Measurements from ENCODE around the gene PMPCA. TPM values are rescaled to one million over a fixed set of nuclear protein-coding genes. Genes with fewer than 3 reads are reported as not detected.

The PMPCA gene
- total and polyA plus RNA-seq, 2 of the 8 experiments (the other 6 are each of a cell fraction or from before 2014, with no cell fraction given): 60.0 to 88.2 TPM

DNA sequence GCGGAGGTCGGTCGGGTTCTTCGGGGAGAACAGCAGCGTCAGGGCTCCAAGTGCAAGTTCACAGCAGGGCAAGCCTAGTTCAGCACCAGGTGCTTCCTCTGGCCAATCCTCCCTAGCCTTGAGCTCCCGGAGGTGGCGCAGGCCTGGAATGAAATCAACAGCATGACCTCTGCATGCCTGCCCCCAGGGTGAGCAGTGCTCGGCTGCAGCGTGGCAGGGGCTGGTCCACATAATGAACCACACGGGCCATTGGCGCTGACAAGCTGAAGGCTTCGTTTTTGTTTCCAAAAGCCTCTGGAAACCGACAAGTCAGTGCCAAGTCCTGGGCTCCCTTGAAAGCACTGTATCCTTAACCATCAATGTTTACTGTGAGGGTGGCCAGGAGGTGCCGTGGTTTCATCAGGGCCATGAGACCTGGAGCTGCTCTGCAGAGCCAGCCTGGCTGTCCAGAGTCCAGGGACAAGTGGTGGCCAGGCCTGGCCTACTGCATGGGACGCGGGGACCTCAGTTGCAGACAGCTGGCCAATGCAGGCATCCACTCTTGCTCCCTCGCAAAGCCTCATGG lies 31.3 kb downstream of the PMPCA start:
- TF ChIP-seq NANOG (IDR thresholded peaks at IDR 0.05; ENCODE audit: insufficient read depth, low read depth, low read length, poor library complexity, severe bottlenecking): no peak
- no peak for TF ChIP-seq KDM5A (IDR thresholded peaks at IDR 0.05; ENCODE audit: low read length)
- TF ChIP-seq ASH2L (IDR thresholded peaks at IDR 0.05; ENCODE audit: low read length): no peak
- no peak for TF ChIP-seq KDM4A (IDR thresholded peaks at IDR 0.05; ENCODE audit: low read depth, low read length, severe bottlenecking)
- TF ChIP-seq BACH1 (IDR thresholded peaks at IDR 0.05; ENCODE audit: low read length): no peak
- no peak for TF ChIP-seq BRCA1 (IDR thresholded peaks at IDR 0.05; ENCODE audit: low read depth, low read length)
- no peak for TF ChIP-seq SAP30 (IDR thresholded peaks at IDR 0.05; ENCODE audit: insufficient read depth, insufficient replicate concordance, low read length)

More for the DNA sequence above, 31.3 kb downstream of the PMPCA start:
- no peak overlapping the region for H3K23ac ChIP-seq (ENCODE audit: insufficient read length)
- 93% methylated on average over 17 of the region's 17 CpGs; no CpG with 5 or more reads in 1 of the 2 experiments for WGBS, 2 experiments (ENCODE audit: extremely low coverage in 1 of 2, insufficient coverage in 1 of 2, insufficient read length in 1 of 2, insufficient replicate concordance in 2 of 2, low coverage in 1 of 2, low lambda C conversion rate in 2 of 2, missing lambda C conversion rate in 1 of 2)
- H3K4ac ChIP-seq (replicated peaks; ENCODE audit: insufficient read length, low read depth, low read length): no peak overlapping the region
- DNase-seq (ENCODE audit: low read depth in 1 of 2, low spot score in 2 of 2) (no peak), FAIRE-seq (no peak)
- H3K79me2 ChIP-seq (ENCODE audit: control insufficient read depth in 1 of 2, insufficient read depth in 2 of 2, low read length in 2 of 2): peaks cover 0 to 14% of the 10 kb centered on the region in 2 experiments; a peak in 1 of 4 replicates
- H4K8ac ChIP-seq (ENCODE audit: extremely low read depth, insufficient read depth, low read length): no peak overlapping the region
- H3K27ac ChIP-seq (ENCODE audit: low read depth, low read length): no peak overlapping the region
- peaks cover 0 to 2% (median 0%) of the 10 kb centered on the region in 4 experiments; a peak in 2 of 7 replicates for H3K27me3 ChIP-seq (replicated peaks in 1 of 4; ENCODE audit: control insufficient read depth in 3 of 4, extremely low read depth in 1 of 4, insufficient read depth in 3 of 4, low read length in 3 of 4)
- H3K18ac ChIP-seq (ENCODE audit: extremely low read depth, low read length): no peak overlapping the region
- no peak overlapping the region for H3K14ac ChIP-seq (ENCODE audit: insufficient read length)
- no peak overlapping the region for H2BK5ac ChIP-seq (ENCODE audit: low read depth, low read length)
- no peak overlapping the region for H2BK12ac ChIP-seq (ENCODE audit: low read depth, low read length)
- no peak overlapping the region for H2BK15ac ChIP-seq (ENCODE audit: low read length)
- no peak overlapping the region for H3K9ac ChIP-seq (replicated peaks in 1 of 4; ENCODE audit: extremely low read depth in 1 of 4, low read depth in 3 of 4, low read length in 3 of 4)
- no peak overlapping the region for H2AFZ ChIP-seq (ENCODE audit: low read length)
- H3K4me3 ChIP-seq (ENCODE audit: extremely low read depth in 1 of 4, insufficient read depth in 2 of 4, low read depth in 3 of 4, low read length in 4 of 4): no peak overlapping the region
- H3K79me1 ChIP-seq (ENCODE audit: low read depth, low read length): peaks cover 4% of the 10 kb centered on the region
- H3K56ac ChIP-seq (replicated peaks; ENCODE audit: insufficient read length, low read depth, low read length): no peak overlapping the region
- POLR2A ChIA-PET (ENCODE audit: partially characterized antibody): interaction anchor here (0.7 to 4.4 kb wide), 8 partner anchors 12 to 52 kb away, joined by 3 to 23 read pairs (median 5); partner anchors contain the start of gene SNAPC4
- no peak overlapping the region for H2BK120ac ChIP-seq (replicated peaks; ENCODE audit: low read depth, low read length)
- no peak overlapping the region for H2AK5ac ChIP-seq (ENCODE audit: low read depth, low read length)
- peaks cover 0 to 7% (median 3%) of the 10 kb centered on the region in 4 experiments; a peak in 1 of 7 replicates for H3K4me1 ChIP-seq (replicated peaks in 1 of 4; ENCODE audit: control insufficient read depth in 3 of 4, insufficient read depth in 4 of 4, low read length in 3 of 4)
- H3K36me3 ChIP-seq (ENCODE audit: control insufficient read depth in 2 of 4, insufficient read depth in 4 of 4, low read length in 3 of 4): peaks cover 3 to 24% (median 12%) of the 10 kb centered on the region in 4 experiments; a peak in 6 of 8 replicates
- no peaks in the 10 kb centered on the region for H3K9me3 ChIP-seq (ENCODE audit: insufficient read depth in 2 of 2, low read depth in 1 of 2, low read length in 1 of 2)
- peaks cover 13 to 23% of the 10 kb centered on the region in 2 experiments for H4K20me1 ChIP-seq (replicated peaks in 1 of 2; ENCODE audit: control insufficient read depth in 1 of 2, insufficient read depth in 2 of 2, low read length in 2 of 2)
- no peak overlapping the region for H3K4me2 ChIP-seq (ENCODE audit: insufficient read depth in 1 of 2, low read depth in 2 of 2, low read length in 2 of 2)
- CTCF ChIA-PET (ENCODE audit: partially characterized antibody): interaction anchor here (1.0 to 2.2 kb wide), 7 partner anchors 12 to 203 kb away, joined by 3 to 6 read pairs (median 4); no protein-coding TSS in a partner anchor
- no peak overlapping the region for H4K5ac ChIP-seq (ENCODE audit: insufficient read length, low read depth, low read length)
- peaks cover 9% of the 10 kb centered on the region; the same call in 1 of the 2 replicates for H3K23me2 ChIP-seq (ENCODE audit: low read depth, low read length)
- H2BK20ac ChIP-seq (ENCODE audit: low read length): no peak overlapping the region
- no peak overlapping the region for H4K91ac ChIP-seq (replicated peaks; ENCODE audit: insufficient read length, low read length)

Data from H1 (cell line).